ENCODE measurements around the gene SF3B6.
"Not testable (repeated sequence)": the region's sequence is repeated elsewhere in the genome, so short reads cannot be mapped to it uniquely, and the experiment has no call there.

Gene SF3B6

GRCh38 chr2:24050041-24050979, 25.8 kb downstream of the SF3B6 start:
- peak in 1 of 2 donors; percentile 7 for DNase-seq

GRCh38 chr2:24049485-24050021, 26.6 kb downstream of the SF3B6 start, which contains the start of gene FKBP1B:
TSS of gene FKBP1B (plus strand) at chr2:24049741. CDS start at chr2:24049850, 109 bp downstream.
- DNase-seq, result peak; percentile 45 to 65

DNA sequence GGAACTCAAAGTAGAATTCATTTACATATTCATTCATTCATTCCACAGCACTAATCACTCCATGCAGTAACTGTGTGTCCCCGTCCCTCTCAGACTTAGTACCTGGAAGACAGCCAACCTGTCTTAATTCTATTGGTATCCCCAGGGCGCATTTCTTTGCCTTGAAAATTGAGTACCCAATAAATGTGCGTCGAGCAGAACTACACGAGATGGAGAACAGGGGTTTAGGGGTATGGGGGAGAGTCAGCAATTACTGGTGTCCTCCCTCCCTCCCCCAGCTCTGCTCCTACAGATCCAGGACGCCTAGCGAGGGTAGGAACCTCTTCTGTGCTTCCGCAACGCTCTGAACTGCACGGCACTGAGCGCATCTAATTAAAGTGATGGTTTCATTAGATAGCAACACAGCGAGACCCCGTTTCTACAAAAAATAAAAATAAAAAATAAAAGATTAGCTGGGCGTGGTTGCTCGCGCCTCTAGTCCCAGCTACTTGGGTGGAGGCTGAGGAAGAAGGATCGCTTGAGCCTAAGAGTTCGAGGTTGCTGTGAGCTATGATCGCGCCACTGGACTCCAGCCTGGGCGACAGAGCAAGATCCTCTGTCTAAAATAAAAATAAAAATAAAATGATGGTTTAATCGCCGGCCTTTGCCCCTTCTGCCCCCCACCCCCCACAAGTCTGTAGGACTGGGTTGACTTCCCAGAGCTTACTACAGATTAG, 27.2 kb downstream of the SF3B6 start:
- no peak for DNase-seq

DNA sequence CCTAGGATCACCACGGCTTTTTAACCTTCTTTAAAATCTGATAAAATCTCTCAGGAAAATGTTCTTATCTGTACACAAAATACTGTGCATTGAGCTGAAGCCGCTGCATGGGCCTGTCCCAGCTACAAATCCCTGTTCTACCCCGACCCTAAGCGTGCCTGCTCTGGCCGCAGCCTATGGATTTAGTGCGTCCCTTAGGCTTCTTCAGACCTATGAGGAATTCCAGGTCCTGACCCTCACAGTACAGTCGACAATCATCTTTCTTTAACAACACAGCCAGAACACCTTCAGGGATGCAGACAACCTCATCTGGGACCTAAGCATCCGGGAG, 28.5 kb downstream of the SF3B6 start:
- no peak for DNase-seq

- peak; percentile 94 to 95 for DNase-seq
Observed at GRCh38 chr2:24046930-24047702, 29.0 kb downstream of the SF3B6 start, which contains the start of gene WDCP. TSS of gene WDCP (minus strand) at chr2:24047391. CDS start at chr2:24039494, 7,897 bp downstream.

GRCh38 chr2:24046599-24046929, 29.6 kb downstream of the SF3B6 start:
- no peak for DNase-seq

- no peak for DNase-seq
Observed at GRCh38 chr2:24045511-24046508, 30.3 kb downstream of the SF3B6 start.

GRCh38 chr2:24043133-24043532, 33.0 kb downstream of the SF3B6 start:
- not testable (repeated sequence) for DNase-seq

- DNase-seq, result no peak
Observed at GRCh38 chr2:24040511-24040910, 35.6 kb downstream of the SF3B6 start.

- no peak for DNase-seq
Observed at GRCh38 chr2:24038786-24039499, 37.2 kb downstream of the SF3B6 start.

DNA sequence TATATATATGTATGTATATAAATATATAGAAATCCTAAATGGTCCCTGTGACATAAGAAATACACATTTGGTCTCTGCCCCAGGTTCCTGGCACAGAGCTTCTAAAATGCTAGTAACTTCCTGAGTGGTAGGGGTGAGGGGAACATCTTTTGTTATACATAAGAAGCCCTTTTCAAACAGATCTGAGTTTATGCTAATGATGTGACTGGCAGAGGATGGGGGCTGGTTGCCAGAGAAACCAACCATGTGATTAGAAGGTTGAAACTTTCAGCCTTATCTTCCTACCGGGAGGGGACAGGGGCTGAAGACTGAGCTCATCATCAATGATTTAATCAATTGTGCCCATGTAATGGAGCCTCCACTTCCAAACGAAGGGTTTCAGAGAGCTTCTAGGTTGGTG, 49.9 kb downstream of the SF3B6 start:
- DNase-seq, result no peak

- DNase-seq, result no peak
Observed at GRCh38 chr2:24024996-24025663, 51.0 kb downstream of the SF3B6 start.

DNA sequence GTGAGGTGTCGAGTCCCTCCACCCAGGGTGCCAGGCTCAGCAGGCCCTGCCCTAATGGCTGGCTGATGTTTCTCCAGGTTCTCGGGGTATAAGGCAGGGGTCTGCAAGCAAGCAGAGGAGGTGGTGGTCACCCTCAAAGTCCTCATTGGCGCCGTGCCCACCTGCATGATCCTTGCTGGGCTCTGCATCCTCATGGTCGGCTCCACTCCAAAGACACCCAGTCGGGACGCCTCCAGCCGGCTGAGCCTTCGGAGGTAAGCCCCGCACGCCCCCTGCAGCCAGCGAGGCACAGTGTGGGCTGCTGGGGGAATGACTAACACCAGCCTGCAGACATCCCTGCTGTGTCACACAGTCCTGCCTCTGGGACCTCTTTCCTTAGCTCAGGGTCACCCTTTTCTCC, 52.1 kb downstream of the SF3B6 start:
- DNase-seq, result no peak

GRCh38 chr2:24022975-24023575, 53.1 kb downstream of the SF3B6 start:
- no peak for DNase-seq

- no peak for DNase-seq
Observed at GRCh38 chr2:24022324-24022974, 53.7 kb downstream of the SF3B6 start.

DNA sequence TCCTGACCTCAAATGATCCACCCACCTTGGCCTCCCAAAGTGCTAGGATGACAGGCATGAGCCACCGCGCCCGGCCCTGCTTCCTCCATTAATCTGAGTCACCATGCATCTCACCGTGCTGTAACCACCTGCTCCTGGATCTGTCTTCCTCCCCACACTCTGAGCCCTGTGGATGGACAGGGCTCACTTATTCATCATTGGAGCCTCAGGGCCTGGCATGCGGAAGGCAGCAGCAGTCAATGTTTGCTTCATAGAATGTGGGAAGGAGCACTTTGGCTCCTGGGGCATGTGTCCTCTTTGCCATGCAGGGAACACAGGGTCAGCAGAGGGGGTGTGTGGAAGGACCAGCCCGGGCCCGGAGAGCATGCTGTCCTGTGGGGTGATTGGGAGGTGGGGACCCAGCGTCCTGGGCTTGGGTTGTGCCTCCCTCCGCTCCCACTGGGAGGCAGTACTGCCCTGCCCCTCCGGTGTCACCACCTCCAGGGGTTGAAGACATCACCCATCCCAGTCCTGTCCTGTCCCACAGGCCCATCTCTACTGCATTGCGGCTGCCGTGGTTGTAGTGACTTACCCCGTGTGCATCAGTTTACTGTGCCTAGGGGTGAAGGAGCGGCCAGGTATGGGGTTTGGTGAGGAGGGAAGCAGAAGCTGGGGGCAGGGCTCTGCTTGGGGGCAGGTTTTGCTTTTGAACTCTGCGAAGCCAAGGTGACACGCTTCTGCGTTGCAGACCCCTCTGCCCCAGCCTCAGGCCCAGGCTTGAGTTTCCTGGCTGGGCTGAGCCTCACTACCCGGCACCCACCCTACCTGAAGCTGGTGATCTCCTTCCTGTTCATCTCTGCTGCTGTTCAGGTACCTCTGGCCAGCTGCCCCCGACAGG, 54.8 kb downstream of the SF3B6 start:
- DNase-seq, result no peak

DNA sequence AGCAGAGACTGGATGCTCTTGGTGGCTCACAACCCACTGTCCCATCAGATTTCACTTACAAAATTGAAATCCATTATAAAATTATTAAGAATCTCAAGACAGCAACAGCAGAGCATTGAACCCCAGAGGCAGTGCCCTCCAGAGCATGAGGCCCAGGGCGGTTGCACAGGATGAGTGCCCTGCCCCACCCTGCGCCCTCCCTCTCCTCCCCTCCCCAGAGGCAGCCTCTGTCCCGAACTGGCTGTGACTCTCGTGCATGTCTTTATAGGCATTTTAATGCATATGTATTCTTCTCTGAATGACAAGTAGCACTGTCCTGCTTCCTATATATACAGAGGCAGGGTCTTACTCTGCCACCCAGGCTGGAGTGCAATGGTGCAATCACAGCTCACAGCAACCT, 55.9 kb downstream of the SF3B6 start:
- no peak for DNase-seq

GRCh38 chr2:24019729-24020128, 56.4 kb downstream of the SF3B6 start:
- no peak for DNase-seq
